ENCODE results near the gene AGFG2. TPM values are rescaled to one million over a fixed set of nuclear protein-coding genes. Genes with fewer than 3 reads are reported as not detected.

AGFG2 gene
- total RNA-seq, 1 experiment from 2014 or later = 11.2 TPM

GRCh38 chr7:100580466-100581283 is 41.7 kb downstream of the AGFG2 start:
- H3K9me3 Mint-ChIP-seq = no peaks in the 10 kb centered on the region
- Histone ChIP-seq H3K9me3 (ENCODE audit: control insufficient read depth, low read depth, low read length) (no peaks in the 10 kb centered on the region), H3K4me1 (ENCODE audit: insufficient read depth, low read length) (peaks cover 4% of the 10 kb centered on the region; the same call in 1 of the 2 replicates), H2AK5ac (ENCODE audit: insufficient read length, low read length) (no peak overlapping the region), H3K27me3 (ENCODE audit: insufficient read depth, low read length) (no peaks in the 10 kb centered on the region), H2BK15ac (ENCODE audit: low read depth, low read length) (no peak overlapping the region), H3K4ac (ENCODE audit: low read depth, low read length) (no peak overlapping the region), H2AFZ (ENCODE audit: low read length) (no peak overlapping the region), H3T11ph (ENCODE audit: low read length) (no peak overlapping the region), H3K27ac (ENCODE audit: insufficient read length, low read depth, low read length) (no peak overlapping the region), H3K23me2 (ENCODE audit: insufficient read length, low read depth, low read length, poor library complexity, severe bottlenecking) (peaks cover 8% of the 10 kb centered on the region), H3K4me2 (ENCODE audit: insufficient read depth, insufficient read length, low read length) (no peak overlapping the region), H3K56ac (ENCODE audit: insufficient read length, low read depth, low read length) (no peak overlapping the region), H4K8ac (replicated peaks; ENCODE audit: insufficient read length, low read depth, low read length) (no peak overlapping the region), H3K14ac (ENCODE audit: insufficient read depth, low read length) (no peak overlapping the region), H4K5ac (ENCODE audit: insufficient read length, low read depth, low read length) (no peak overlapping the region), H3K18ac (ENCODE audit: insufficient read length, low read depth, low read length) (no peak overlapping the region), H4K20me1 (ENCODE audit: control insufficient read depth, insufficient read depth, insufficient read length) (no peaks in the 10 kb centered on the region), H4K91ac (ENCODE audit: insufficient read length, low read depth, low read length) (no peak overlapping the region), H3K79me2 (ENCODE audit: insufficient read depth, low read length) (no peaks in the 10 kb centered on the region), H2BK5ac (ENCODE audit: insufficient read length, low read length) (no peak overlapping the region), H3K9ac (ENCODE audit: extremely low read depth, insufficient read length, low read length) (no peak overlapping the region), H3K79me1 (ENCODE audit: insufficient read depth, low read depth, low read length, poor library complexity, severe bottlenecking) (no peaks in the 10 kb centered on the region), H3K23ac (ENCODE audit: insufficient read length, low read depth, low read length) (no peak overlapping the region), H2BK120ac (ENCODE audit: low read depth, low read length, poor library complexity, severe bottlenecking) (no peak overlapping the region), H2BK20ac (ENCODE audit: low read depth, low read length, poor library complexity, severe bottlenecking) (no peak overlapping the region), H2BK12ac (ENCODE audit: insufficient read length, low read depth, low read length) (no peak overlapping the region)
- TF ChIP-seq CTCF (conservative IDR thresholded peaks at IDR 0.05) = no peak
- DNase-seq = no peak
- no peak overlapping the region for H3K4me3 Mint-ChIP-seq
- H3K4me1 Mint-ChIP-seq = peaks cover 22 to 25% of the 10 kb centered on the region in 2 experiments
- H3K27ac Mint-ChIP-seq = no peak overlapping the region; a peak in 1 of 7 replicates
- H3K27me3 Mint-ChIP-seq (ENCODE audit: low read depth) = no peaks in the 10 kb centered on the region
- 100% methylated on average over 2 of the region's 11 CpGs for WGBS (ENCODE audit: extremely low coverage, insufficient read length, low lambda C conversion rate)
- H3K36me3 Mint-ChIP-seq (ENCODE audit: insufficient read depth in 1 of 3, low read depth in 3 of 3) = peaks cover 13 to 25% (median 23%) of the 10 kb centered on the region in 3 experiments; a peak in 6 of 7 replicates
